HG03469 (cell line): ENCODE data around the gene HERPUD1.
"Not testable (repeated sequence)": the region's sequence is repeated elsewhere in the genome, so short reads cannot be mapped to it uniquely, and the experiment has no call there.

ENCODE experiments used
- ATAC-seq: cut with Tn5 transposase; IDR thresholded peaks from one replicate; pipeline ENCODE4 v1.9.1; 2021; ENCODE audit warnings: mild to moderate bottlenecking, moderate library complexity, moderate number of reproducible peaks; ENCODE audit not compliant: unreplicated experiment

The HERPUD1 gene, protein sequence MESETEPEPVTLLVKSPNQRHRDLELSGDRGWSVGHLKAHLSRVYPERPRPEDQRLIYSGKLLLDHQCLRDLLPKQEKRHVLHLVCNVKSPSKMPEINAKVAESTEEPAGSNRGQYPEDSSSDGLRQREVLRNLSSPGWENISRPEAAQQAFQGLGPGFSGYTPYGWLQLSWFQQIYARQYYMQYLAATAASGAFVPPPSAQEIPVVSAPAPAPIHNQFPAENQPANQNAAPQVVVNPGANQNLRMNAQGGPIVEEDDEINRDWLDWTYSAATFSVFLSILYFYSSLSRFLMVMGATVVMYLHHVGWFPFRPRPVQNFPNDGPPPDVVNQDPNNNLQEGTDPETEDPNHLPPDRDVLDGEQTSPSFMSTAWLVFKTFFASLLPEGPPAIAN

GRCh38 chr16:56931892-56932720 lies at the start of gene HERPUD1:
Gene HERPUD1 (plus strand): TSS chr16:56932142. CDS start chr16:56932245, 103 bp downstream.
- ATAC-seq = peak; percentile 80

- ATAC-seq = no peak
These were observed 48.4 kb upstream of the HERPUD1 start for GRCh38 chr16:56883586-56883985.

DNA sequence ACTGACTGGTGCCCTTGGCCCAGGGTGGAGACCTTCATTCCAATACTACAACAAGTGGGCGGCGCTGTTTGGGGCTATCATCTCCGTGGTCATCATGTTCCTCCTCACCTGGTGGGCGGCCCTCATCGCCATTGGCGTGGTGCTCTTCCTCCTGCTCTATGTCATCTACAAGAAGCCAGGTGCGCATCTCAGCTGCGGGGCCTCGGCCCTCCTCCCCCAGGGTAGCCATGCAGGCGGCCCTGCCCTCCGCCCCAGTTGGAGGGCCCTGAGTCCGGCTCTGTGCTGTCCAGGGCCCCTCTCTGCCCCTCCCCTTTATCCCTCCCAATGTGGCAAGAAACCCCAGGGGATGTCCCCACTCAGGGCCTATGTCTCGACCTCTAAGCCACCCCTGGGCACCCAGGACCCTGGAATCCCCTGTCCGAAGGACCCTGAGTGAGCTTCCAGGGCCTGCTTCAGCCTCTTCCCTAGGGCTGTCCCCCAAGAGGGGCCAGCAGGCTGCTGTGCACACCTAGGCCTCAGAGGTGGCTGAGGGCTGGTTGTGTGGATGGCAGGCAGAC lies 47.8 kb upstream of the HERPUD1 start:
- ATAC-seq = no peak

DNA sequence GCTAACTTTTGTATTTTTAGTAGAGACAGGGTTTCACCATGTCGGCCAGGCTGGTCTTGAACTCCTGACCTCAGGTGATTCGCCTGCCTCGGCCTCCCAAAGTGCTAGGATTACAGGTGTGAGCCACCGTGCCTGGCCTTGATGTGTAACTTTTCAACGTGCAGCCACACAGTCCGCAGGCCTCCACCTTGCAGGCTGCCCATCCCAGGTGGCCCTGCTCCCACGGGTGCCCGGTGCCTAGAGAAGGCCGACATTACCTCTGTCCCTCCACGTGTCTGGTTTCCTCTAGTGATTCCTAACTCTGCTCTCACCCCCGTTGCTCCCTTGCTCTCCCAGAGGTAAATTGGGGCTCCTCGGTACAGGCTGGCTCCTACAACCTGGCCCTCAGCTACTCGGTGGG lies 47.0 kb upstream of the HERPUD1 start:
- ATAC-seq = not testable (repeated sequence)

DNA sequence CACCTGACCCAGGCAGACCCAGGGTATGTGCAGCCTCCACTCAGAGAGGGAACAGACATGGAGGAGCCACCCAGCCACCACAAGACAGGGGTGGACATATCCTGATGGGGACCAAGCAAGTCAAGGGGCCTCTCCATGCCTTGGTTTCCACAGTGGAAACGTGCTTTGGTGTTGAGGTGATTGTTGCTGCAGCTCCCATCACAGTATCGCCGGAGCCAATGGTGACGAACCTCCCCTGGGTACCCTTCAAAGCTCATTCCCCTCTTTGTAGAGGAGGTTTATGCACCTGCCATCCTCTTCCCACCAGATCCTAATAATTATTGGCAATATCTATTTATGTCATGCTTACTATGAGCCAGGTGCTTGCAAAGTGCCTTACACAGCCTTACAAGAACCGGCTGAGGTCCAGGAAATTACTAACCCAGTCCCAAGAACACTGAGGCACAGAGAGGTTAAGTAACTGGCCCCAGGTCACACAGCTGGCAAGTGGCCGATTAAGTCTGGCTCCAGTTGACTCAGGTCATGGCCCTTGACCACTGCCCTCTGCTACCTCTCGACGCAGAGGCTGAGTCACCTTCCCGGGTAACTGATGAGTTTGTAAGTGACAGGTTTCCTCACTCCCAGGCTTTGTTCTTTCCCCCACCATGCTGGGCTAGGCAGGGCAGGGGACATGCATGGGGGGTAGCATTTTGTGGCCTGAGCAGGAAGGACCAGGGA lies 46.3 kb upstream of the HERPUD1 start:
- no peak for ATAC-seq

DNA sequence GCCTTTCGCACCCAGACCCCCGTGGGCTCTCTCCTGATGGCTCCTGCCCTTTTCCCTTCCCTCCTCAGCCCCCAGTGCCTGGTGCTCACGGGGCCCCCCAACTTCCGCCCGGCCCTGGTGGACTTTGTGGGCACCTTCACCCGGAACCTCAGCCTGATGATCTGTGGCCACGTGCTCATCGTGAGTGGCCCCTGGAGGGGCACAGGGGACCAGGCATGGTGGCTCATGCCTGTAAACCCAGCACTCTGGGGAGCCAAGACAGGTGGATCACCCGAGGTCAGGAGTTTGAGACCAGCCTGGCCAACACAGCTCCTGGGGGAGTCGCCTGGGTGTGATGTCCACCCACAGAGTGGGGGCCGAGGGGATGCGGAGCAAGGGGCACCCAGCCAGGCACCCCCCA lies 45.6 kb upstream of the HERPUD1 start:
- no peak for ATAC-seq

DNA sequence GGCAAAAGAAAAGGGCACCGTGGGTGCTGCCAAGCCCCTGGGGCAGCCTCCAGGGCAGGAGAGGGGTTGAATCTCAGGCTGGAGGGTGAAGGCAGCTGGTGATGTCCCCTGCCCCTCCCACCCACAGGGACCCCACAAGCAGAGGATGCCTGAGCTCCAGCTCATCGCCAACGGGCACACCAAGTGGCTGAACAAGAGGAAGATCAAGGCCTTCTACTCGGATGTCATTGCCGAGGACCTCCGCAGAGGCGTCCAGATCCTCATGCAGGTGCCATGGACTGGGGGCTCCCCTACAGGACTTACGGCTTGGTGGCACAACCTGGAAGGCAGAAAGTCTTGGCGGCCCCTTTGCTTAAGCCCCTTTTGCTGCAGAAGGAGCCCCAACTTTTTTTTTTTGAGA lies 45.1 kb upstream of the HERPUD1 start:
- no peak for ATAC-seq

- ATAC-seq = no peak
These were observed 43.1 kb upstream of the HERPUD1 start for GRCh38 chr16:56888806-56889205.

DNA sequence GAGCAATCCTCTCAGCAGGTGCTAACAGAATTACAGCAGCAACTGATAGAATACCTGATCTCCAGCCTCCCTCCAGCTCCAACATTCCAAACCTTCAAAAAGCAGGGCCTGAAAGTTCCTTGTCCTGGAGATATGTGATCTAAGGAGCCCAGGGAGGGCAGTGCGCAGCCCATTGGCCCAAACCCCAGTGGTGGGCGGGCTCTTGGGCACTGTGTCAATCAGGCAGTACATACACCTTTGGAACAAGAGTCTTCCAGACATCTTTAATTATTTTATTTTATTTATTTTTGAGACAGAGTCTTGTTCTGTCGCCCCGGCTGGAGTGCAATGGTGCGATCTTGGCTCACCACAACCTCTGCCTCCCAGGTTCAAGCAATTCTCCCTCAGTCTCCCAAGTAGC lies 42.7 kb upstream of the HERPUD1 start:
- no peak for ATAC-seq

GRCh38 chr16:56891685-56892084 lies 40.3 kb upstream of the HERPUD1 start:
- no peak for ATAC-seq

GRCh38 chr16:56892705-56893104 lies 39.2 kb upstream of the HERPUD1 start:
- ATAC-seq = no peak

GRCh38 chr16:56894331-56894917 lies 37.5 kb upstream of the HERPUD1 start:
- ATAC-seq = no peak

GRCh38 chr16:56895813-56896212 lies 36.1 kb upstream of the HERPUD1 start:
- no peak for ATAC-seq

GRCh38 chr16:56896244-56896643 lies 35.7 kb upstream of the HERPUD1 start:
- ATAC-seq = no peak

DNA sequence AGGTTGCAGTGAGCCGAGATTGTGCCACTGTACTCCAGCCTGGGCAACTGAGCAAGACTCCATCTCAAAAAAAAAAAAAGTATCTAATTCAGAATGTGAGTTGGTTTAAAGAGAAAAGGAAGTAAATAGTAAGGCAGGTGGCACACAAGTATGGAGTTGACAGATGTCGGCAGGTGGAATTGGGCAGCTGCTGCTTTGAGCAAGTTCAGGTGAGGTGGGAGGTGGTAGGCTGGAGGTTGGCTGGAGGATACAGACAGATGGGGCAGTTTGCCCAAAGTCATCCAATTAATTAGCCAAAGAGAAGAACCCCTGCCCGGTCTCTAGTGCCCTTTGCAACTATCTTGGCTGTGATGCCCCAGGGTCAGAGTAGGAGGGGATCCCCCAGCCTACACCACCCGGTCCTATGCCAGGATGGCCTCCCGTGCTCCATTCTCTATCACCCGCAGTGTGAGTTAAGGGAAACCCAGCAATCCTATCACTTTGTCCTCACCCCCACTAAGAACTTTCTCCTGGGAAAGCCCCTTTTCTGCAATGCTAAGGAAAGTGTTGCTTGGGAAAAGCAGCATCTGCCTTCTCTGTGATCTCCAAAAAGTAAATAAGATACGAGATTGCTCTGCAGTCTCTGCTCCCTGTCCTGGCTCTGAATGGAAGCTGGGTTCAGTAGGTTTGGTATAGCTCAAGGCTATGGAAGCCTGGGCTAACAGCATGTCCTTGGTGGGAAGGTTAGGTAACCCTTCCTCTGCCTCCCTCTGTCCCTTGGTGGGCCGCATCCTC lies 34.7 kb upstream of the HERPUD1 start:
- ATAC-seq = no peak

- peak; percentile 56 for ATAC-seq
These were observed 33.1 kb upstream of the HERPUD1 start for GRCh38 chr16:56898847-56899246.

GRCh38 chr16:56903866-56904265 lies 28.1 kb upstream of the HERPUD1 start:
- ATAC-seq = no peak

GRCh38 chr16:56907401-56907800 lies 24.5 kb upstream of the HERPUD1 start:
- no peak for ATAC-seq

- no peak for ATAC-seq
These were observed 22.4 kb upstream of the HERPUD1 start for GRCh38 chr16:56909527-56909979.

DNA sequence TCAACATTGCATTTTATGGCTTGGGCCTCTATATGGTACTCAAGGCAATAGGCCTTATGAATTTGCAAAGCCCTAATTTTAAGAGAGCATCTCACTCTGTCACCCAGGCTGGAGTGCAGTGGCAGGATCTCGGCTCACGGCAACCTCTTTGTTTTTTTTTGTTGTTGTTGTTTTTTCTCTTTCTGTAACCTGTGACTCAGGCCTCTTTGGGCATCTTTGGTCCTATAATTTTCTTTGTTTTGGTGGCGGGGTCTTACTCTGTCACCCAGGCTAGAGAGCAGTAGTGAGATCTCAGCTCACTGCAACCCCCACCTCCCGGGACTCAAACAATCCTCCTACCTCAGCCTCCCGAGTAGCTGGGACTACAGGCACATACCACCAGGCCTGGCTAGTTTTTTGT lies 21.8 kb upstream of the HERPUD1 start:
- no peak for ATAC-seq
